ENCODE data around the gene TNFRSF12A.

TNFRSF12A gene

DNA sequence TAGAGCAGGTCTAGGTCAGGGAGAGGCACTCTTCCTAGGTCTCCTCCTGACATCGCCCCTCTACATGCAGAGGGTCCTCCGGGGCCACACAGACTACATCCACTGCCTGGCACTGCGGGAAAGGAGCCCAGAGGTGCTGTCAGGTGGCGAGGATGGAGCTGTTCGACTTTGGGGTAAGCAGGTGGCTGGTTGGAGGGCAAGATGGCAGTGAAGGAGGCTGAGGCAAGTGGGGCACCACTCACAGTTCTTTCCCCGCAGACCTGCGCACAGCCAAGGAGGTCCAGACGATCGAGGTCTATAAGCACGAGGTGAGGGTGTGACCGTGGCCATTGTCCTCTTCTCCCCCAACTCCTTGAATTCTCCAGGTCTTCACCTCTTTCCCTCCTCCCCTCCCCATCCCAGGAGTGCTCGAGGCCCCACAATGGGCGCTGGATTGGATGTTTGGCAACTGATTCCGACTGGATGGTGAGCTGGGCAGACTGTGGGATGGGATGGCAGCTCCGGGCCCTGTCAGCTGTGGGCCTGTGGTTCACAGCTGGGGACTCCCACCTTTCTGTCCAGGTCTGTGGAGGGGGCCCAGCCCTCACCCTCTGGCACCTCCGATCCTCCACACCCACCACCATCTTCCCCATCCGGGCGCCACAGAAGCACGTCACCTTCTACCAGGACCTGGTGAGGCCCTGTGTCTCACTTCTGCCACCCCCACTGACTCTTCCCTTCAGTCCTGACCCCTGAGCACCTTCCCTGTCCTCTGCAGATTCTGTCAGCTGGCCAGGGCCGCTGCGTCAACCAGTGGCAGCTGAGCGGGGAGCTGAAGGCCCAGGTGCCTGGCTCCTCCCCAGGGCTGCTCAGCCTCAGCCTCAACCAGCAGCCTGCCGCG lies 6.7 kb downstream of the TNFRSF12A start:
- no peak for DNase-seq (ENCODE audit: low read depth in 2 of 2)

DNA sequence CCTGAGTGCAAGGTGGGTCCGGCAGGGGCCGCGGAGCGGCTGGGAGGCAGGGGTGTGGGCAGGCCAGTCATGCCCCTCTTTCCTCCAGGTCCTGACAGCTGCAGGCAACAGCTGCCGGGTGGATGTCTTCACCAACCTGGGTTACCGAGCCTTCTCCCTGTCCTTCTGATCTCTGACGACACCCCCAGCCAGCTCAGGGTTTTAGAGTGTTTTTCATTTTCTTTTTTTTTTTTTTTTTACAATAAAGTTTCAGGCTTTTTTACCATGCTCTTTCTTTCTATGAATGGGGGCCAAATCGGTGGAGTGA lies 7.3 kb downstream of the TNFRSF12A start:
- no peak for DNase-seq (ENCODE audit: low read depth in 2 of 2)

DNA sequence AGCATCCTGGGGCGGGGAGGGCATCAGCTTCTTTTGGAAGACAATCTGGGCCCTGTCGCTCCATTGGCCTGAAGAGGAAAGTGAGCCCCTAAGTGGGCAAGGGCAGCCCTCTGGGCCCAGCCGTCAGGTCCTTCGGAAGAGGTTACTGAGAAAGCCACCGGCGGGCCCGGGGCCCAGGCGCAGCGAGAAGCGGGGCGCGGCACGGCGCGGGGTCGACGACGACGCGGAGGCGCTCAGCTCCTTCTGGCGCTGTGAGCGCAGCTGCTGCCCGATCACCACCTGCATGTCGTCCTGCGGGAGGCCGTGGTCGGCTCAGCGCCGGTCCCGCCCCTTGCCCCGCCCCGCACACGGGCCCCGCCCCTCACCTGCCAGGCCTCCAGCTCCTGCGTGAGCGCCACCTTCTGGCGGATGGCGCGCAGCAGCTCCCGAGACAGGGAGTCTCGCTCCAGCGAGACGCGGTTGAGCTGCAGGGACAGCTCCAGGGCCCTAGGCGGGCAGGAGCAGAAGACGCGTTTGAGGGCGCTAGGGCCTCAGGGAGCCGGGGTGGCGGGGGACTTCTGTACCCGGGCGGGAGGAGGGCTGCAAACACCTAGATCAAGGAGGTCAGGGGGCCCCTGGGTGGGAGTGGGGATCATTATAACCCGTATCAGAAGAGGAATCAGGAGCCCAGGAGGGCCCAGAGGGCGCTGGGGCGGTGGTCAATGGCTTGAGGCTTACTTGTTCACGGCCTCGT lies 8.0 kb downstream of the TNFRSF12A start:
- peak; percentile 72 to 74 for DNase-seq (ENCODE audit: low read depth in 2 of 2)

DNA sequence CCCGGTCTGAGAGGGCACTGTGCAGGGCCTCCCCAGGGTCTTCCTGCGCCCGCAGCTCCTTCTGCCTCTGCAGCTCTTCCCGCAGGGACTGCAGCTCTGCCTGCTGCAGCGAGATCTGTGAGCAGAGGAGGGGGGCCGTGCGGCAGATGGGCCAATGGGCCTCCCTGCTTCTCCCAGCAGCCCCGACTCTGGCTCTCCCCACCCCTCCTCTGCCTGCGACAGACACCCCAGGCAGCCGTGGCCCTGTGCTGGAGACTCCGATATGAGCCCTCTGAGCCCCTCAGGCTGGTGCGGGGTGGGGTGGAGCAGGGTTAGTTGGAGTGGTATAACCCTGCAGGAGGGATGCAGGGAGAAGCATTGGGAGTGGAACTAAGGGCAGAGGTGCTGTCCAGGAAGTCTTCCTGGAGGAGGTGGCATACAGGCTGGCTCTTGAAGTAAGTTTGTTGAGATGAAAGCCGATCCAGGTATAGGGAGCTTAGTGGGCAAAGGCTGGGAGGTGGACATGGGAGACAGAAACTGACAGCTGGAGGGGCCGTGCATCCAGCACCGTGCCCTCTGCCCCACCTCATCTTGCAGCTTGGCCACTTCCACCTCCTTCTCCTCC lies 8.7 kb downstream of the TNFRSF12A start:
- no peak for DNase-seq (ENCODE audit: low read depth in 2 of 2)

DNA sequence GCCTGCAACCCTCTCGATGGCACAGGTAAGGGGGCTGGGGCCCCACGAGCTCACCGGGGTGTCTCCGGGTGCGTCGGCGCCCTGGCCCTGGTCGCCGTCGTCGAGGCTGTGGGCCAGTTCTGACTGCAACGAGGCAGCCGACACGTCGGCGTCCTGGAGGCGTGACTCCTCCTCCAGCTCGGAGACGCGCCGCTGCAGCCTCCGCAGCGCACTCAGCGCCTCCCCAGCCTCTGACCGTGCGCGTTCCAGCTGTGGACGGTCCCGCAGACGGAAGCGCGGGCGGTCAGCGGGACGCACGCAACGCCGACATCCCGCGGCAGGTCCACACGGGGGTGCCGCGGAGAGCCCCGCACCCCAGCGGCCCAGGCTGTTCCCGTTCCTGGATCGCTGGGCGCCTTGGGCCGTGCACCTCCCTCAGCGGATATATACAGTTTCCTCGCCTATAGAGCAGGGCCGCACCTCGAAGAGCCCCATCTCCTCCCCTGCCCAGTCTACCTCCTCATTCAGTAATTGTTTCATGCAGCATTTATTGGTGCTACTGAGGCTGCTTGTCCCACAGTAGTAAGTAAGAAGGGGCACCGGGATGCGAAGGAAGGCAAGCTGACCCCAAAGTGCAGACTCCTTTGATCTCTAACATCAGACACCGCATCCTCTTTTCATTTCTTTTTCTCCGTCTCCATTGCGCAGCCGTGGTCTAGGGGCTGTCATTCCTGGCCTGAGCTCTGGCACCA lies 9.5 kb downstream of the TNFRSF12A start:
- no peak for DNase-seq (ENCODE audit: low read depth in 2 of 2)

DNA sequence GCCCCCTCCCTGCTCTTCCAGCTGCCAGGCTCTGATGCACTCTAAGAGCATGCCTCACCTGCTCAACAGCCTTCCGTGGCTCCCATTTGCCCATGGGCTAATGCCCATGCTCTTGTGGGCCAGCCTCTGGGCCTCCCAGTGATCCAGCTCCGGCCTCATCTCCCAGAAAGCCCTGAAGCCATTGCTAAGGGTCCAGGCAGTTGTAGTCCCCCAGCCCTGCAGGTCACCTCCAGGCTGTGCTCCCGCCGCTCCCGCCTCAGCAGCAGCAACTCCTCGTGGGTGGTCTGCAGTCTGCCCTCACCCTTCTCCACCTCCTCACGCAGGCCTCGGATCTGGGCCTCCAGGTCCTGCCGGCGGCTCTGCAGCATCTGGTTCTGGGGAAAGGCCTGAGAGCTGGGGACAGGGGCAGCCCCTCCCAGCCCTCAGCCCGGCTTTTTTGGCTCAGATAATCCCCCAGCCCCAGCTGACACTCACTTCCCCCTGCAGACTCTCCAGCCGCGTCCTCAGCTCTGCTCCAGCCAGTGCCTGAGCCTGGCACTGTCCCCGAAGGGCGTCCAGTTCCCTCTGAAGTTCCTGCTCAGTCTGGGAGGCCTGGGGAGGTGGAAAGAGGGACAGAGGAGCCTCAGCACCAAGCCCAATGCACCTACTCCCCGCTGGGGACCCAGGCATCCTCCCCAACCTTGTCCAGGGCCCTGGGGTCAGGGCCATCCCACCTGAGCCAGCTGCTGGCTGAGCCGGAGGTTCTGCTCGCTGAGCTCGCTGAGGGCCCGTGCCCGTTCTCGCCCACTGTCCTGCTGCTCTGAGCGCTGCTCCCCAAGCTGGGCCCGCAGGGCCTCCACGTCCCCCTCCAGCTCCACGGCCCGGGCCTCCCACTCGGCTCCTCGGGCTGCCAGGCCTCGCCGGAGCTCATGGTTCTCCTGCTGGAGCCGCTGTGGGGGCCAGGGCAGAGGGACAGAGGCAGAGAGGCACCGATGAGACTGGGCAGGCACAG lies 10.3 kb downstream of the TNFRSF12A start:
- no peak for DNase-seq (ENCODE audit: low read depth in 2 of 2)

DNA sequence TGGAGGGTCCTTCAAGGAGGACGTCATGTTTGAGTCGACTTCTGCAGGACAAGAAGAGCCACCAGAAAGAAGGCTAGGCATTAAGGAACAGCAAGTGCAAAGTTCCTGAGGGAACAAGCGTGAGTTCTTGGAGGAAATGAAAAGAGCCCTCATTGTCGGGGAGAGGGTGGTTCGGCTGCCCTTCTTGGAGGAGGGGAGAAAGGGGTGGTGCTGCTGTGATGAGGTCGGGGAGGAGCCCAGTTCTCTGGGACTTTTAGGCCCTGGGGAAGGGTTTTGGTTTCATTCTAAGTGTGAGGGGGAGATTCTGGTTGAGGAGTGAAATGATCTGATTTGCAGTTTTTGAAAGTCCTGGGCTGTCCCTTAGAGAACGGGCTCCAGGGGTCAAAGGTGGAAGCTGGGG lies 12.5 kb downstream of the TNFRSF12A start:
- DNase-seq (ENCODE audit: low read depth in 2 of 2): no peak

DNA sequence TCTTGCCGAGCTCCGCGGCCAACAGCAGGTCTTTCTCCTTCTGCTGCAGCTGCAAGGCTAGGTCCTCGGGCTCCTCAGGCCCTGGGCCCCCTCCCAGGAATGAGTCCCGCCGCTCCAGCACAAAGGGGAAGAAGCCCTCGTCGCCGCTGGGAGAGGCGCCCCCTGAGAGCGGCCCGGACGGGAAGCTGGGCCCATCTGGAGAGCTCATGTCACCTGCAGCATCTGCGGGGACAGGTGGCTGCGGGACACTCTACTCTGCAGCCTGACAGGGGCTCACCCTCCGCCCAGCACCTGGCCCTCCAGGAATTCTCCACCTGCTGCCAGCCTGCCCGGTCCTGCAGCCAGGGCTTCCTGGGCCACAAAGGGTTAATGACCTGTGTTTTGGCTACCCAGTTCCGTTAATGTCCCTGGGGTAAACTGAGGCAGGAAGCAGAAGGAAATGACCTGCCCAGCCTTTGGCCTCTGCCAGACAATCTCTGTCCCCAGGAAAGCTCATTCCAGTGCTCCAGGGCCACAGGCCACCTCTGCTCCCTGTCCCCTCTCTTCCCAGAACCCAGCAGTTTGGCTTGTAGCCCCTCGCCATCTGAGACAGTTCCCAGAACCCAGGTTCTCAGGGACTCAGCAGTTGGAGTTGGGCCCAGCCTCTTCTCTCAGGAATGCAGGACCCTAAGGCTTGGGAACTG lies 15.3 kb downstream of the TNFRSF12A start:
- DNase-seq (ENCODE audit: low read depth in 2 of 2): no peak

DNA sequence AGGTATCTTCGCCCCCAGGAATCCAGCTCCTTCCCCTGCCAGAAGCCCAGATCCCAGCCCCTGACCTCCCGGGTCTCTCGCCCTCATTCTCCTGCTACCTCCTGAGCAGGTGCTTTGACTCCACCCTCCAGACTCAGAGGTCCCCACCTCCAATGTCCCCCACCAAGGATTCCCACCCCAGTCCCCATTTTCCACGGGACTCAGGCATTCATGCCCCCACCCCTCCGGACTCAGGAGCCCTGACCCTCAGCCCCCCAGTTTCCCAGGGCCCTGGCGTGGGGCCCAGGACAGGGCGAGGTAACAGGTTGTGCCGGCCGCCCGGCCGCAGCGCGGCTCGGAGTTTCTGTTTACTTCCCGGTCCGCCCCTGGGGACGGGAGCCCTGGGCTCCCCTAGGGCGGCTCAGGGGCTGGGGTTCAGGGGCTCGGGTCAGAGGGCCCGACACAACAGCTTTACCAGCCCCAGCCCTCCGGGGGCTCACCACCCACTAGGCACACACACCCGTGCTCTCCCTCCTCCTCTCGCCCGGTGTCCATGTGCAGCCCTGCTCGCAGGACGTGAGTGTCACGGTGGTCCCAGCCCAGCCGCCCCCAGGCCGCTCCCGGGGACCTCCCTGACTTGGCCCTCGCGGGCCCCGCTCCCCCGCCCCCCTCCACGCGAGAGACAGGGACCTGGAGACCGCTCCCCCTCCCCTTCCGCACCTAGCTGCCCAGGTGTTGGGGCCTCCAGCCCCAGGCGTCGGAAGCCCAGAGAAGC lies 16.0 kb downstream of the TNFRSF12A start:
- no peak for DNase-seq (ENCODE audit: low read depth in 2 of 2)

DNA sequence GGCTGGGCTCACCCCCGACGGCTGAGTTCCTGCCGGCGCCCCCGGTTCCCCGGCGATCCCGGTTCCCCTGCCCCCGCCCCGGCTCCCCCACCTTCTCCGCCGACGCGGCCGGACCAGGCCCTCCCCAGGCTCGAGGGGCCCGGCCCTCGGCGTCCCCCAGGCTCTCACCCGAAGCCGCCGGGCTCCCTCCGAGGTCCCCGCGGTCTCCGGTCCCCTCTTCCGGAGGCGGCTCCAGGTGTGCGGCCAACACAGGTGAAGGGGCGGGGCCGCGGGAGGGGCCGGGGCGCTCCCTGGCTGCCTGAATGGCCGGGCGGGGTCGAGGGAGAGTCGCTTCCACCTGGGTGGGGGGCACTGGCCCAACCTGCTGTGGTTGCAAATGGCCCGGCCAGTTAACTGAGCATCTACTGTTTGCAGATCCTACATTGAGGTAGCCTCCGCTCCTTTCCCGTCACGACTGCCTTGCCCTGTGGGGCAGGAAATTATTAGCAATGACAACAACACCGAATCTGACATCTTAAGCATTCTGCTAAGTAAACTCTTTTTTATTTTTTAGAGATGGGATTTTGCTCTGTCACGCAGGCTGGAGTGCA lies 16.7 kb downstream of the TNFRSF12A start, which contains the start of gene BICDL2:
Gene BICDL2 (minus strand): TSS at position 219 of the 590 bp plus-strand sequence. CDS start 1,448 bp downstream, outside the sequence.
- no peak for DNase-seq (ENCODE audit: low read depth in 2 of 2)

DNA sequence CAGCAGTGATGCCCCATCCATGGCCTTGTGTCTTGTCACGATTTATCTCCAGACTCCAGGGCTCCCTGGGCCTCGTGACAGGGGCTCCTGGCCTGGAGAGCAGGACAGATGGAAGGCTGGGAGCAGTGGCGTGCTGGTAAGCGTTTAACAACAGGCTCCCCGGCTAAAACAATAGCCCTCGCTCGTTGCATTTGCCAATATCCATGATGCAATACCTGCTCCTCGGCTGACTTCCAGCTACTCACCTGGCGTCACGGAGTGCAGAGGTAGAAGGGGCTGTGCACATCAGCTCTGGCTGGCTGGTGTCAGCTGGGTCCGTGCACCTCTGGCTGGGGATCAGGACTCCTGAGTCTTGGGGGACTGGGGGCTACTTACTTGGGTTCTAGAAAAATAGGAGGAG lies 18.1 kb downstream of the TNFRSF12A start:
- no peak for DNase-seq (ENCODE audit: low read depth in 2 of 2)

DNA sequence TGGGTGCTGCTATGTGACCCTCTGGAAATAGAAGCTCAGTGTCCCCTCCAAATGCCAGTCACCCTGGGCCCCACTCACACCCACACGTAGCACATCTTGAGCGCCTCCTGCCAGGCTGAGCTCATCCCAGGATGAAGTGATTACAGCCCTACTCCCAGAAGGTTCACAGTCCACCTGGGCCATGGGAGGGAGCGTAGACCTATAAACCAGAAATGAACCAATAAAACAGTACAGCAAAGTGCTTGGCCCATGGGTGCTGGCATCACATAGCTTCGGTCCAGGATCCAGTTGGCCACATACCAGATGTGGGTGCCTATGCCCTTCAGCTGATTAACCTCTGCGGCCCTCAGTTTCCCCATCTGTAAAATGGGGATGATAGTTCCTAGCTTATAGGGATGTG lies 18.7 kb downstream of the TNFRSF12A start:
- DNase-seq (ENCODE audit: low read depth in 2 of 2): no peak

DNA sequence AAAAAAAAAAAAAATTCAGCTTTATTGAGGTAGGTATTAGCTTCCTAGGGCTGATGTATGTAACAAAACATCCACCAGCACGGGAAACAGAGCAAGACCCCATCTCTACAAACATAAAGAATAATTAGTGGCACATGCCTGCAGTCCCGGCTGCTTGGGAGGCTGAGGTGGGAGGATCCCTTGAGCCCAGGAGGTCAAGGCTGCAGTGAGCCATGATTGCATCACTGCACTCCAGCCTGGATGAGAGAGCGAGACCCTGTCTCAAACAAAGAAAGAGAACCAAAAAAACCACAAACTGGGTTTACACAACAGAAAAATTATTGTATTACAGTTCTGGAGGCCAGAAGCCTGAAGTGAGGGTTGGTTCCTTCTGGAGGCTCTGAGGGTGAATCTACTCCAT lies 22.2 kb downstream of the TNFRSF12A start:
- DNase-seq (ENCODE audit: low read depth in 2 of 2): no peak

DNA sequence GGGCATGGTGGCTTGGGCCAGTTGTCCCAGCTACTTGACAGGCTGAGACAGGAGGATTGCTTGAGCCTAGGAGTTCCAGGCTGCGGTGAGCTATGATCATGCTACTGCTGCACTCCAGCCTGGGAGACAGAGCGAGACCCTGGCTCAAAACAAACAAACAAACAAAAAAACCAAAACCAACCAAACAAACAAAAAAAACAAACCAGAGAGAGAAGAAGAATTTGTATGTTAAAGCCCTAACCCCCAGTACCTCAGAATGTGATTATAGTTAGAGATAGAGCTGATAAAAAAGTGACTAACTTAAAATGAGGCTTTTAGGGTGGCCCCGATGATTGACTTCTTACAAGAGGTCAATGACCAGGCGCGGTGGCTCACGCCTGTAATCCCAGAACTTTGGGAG lies 24.5 kb downstream of the TNFRSF12A start:
- DNase-seq (ENCODE audit: low read depth in 2 of 2): no peak

DNA sequence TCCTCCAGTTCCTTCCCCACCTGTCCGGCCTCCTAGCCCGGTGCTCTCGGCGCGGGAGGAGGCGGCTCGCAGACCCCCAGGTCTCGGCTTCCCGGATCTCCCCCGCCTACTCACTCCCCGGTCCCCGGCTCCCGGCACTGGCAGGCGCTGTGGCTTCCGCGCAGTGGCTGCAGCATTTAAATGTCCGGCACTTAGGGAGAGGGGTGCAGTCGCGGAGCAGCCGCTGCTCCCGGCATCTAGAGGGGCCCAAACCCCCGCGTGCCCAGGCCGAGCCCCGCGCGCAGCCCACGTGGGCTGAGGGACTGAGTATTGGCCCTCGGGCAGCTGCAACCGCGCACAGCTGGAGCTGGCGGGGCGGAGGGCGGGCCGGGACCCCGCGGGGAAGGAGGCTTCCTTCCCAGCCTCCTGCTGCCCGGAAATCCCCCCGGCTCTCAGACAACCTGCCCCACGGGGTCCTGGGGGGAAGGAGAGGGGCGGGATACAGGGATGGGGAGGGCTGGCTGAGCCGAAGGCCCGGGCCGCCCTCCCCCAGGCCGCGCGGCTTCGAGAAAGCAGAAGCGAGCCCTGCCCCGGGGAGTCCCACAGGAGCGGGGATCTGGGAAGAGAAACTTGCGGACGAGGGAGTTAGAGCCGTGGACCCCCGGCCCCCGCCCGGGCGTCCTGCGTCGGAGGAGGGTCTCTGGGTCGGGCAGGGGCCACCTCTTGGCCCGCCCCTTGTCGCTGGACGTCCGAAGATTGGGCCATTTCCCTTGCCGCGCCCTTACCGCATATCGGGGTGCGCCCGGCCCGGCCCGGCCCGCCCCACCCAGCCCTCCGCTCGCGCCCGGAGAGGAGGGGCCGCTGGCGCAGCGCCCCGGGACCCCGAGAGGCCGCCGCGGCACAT lies 25.8 kb downstream of the TNFRSF12A start, which contains the start of gene MMP25:
Gene MMP25 (plus strand): TSS at position 804 of the 883 bp plus-strand sequence. CDS start 357 bp downstream, outside the sequence.
- no peak for DNase-seq (ENCODE audit: low read depth in 2 of 2)

DNA sequence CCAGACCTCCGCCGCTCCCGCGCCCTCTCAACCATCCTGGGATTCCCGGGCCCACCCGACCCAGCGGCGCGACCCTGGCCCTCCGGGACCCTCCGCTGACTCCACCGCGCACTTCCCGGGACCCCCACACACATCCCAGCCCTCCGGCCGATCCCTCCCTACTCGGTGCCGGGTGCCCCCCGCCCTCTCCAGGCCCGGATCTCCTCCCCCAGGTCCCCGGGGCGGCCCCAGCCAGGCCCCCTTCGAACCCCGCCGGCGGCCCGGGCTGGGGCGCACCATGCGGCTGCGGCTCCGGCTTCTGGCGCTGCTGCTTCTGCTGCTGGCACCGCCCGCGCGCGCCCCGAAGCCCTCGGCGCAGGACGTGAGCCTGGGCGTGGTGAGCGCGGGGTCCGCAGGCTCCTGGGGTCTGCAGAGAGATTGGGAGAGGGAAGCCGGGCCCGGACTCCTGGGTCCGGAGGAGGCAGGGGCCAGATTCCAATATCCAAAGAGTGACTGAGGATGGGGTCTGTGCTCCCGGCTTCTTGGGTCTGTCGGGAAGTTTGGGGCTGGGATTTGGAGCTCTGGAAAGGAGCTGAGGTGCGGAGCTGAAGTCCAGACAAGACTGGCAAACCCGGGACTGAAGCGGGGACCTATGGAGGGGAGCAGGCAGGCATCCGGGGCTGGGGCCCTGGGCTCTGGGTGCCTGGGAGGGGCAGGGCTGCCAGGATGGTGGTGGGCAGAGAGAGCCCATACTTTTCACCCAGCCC lies 26.6 kb downstream of the TNFRSF12A start:
- no peak for DNase-seq (ENCODE audit: low read depth in 2 of 2)

DNA sequence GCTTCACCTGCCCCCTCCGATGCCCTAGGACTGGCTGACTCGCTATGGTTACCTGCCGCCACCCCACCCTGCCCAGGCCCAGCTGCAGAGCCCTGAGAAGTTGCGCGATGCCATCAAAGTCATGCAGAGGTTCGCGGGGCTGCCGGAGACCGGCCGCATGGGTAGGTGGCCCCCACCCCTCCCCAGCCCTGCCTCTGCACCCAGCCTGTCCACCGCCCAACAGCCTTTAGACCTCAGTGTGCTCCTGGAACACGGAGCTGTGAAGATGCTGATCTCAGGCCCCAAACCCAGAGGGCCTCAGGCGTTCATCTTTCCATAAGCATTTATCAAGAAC lies 27.2 kb downstream of the TNFRSF12A start:
- no peak for DNase-seq (ENCODE audit: low read depth in 2 of 2)
